Testis (tissue), 3 donors: ENCODE results near the gene PIP4K2A. TPM values are rescaled to one million over a fixed set of nuclear protein-coding genes. Genes with fewer than 3 reads are reported as not detected.

ENCODE experiments used
- DNase-seq: peaks from one replicate; pipeline ENCODE4 v3.0.0-alpha.2; 2019
- H3K27ac ChIP-seq, 2 donors: fragments of 200-600 bp; sonication (generic); one replicate each; pipeline ENCODE4 v1.5.1; 2019
- H3K27me3 ChIP-seq: fragments of 200-600 bp; sonication (generic); one replicate; pipeline ENCODE4 v1.5.1; 2019
- H3K36me3 ChIP-seq: fragments of 200-600 bp; sonication (generic); one replicate; pipeline ENCODE4 v1.5.1; 2017; ENCODE audit warnings: low read depth; ENCODE audit errors: missing control alignments
- H3K4me1 ChIP-seq: fragments of 200-600 bp; sonication (generic); one replicate; pipeline ENCODE4 v1.5.1; 2019
- H3K4me3 ChIP-seq, 2 donors: fragments of 200-600 bp; sonication (generic); one replicate each; pipeline ENCODE4 v1.5.1; 2017 to 2019
- H3K9me3 ChIP-seq: fragments of 200-600 bp; sonication (generic); one replicate; pipeline ENCODE4 v1.5.1; 2017
- POLR2A ChIP-seq: fragments of 450-650 bp; IDR thresholded peaks from one replicate; pipeline ENCODE4 v1.6.1; 2017; ENCODE audit warnings: antibody characterized with exemption, mild to moderate bottlenecking, moderate library complexity
- WGBS, 2 donors: methylation state at CpG; one replicate each; pipeline ENCODE4 v1.1.5; 2018; 5-methylcytosine and 5-hydroxymethylcytosine counted together
- intact Hi-C: fragments of 100-400 bp; cut with DNase I; formaldehyde crosslinking; loops from one replicate; pipeline ENCODE4 v1.15.1; 2023; ENCODE audit warnings: low total_unique reads
- polyA plus RNA-seq: library from polyadenylated mRNA; stranded (reverse); fragments of 350-450 nt; fragmentation: Illumina TruSeq; extraction: RNeasy Lipid Tissue Mini Kit (QIAGEN cat#74804); gene quantifications from one replicate; pipeline ENCODE4 v1.2.3, GENCODE V29; 2014; ENCODE audit warnings: low read depth, low replicate concordance; ENCODE audit not compliant: insufficient read depth
- total RNA-seq, 2 donors: library from RNA; depleted of rRNA; stranded (reverse); fragments of >200 nt; gene quantifications; one replicate each; pipeline ENCODE4 v1.2.3, GENCODE V29; 2016
- TF ChIP-seq, protein P1 (sequence below), 3 experiments: fragments of 450-650 bp in 2 of 3; fragments of 200-600 bp in 1 of 3; sonication (generic) in 1 of 3; IDR thresholded peaks; one replicate each; pipeline ENCODE4 v1.5.1; 2016 to 2019; ENCODE audit warnings: antibody characterized with exemption in 3 of 3, mild to moderate bottlenecking in 2 of 3, moderate library complexity in 1 of 3

The PIP4K2A gene
- total and polyA plus RNA-seq, 3 donors from 2014 or later = 12.6 to 26.0 (median 15.8) TPM

DNA sequence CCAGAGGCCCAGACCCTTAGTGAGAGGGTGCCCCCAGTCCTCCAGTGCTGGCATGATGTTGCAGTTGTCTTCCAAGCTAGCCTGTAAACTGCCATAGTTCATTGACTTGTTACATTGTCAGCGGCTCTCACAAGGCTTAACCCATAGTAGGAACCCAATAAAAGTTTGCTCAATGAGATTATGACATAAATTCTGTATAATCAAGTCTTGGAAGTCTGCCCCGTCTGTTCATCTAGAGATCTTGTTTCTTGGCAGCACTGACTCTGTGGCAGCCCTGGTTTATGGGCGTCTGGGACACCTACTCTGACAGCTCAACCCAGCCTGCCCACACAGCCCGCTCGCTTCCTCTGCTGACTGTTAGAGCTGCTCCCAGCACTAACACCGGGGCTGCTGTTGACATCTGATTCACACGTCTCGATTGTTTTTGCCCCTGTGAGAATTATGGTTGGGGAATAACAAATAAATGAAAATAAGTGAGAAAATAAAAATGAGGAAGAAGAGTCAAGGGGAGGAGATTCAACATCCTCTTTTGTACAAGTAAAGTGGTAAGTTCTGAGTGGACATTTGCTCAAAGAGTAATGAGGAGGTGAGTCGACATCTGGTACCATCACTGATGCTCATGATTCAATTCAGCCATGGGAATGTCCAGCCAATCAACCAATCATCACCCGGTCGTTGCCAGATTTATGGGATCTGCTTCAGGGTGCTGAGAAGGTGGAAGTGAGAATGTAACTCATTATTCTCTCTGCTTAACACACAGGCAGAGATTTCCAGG lies 208.3 kb downstream of the PIP4K2A start:
- DNase-seq = peak; percentile 18
- intact Hi-C loops = no loop called here
- WGBS, 2 donors = 47 to 51% methylated on average over 11 of the region's 11 CpGs
- H3K9me3 ChIP-seq = no peaks in the 10 kb centered on the region
- H3K4me1 ChIP-seq = no peaks in the 10 kb centered on the region
- H3K27me3 ChIP-seq = no peaks in the 10 kb centered on the region
- H3K4me3 ChIP-seq = no peak overlapping the region
- TF ChIP-seq POLR2A = no peak
- TF ChIP-seq, protein P1, sequence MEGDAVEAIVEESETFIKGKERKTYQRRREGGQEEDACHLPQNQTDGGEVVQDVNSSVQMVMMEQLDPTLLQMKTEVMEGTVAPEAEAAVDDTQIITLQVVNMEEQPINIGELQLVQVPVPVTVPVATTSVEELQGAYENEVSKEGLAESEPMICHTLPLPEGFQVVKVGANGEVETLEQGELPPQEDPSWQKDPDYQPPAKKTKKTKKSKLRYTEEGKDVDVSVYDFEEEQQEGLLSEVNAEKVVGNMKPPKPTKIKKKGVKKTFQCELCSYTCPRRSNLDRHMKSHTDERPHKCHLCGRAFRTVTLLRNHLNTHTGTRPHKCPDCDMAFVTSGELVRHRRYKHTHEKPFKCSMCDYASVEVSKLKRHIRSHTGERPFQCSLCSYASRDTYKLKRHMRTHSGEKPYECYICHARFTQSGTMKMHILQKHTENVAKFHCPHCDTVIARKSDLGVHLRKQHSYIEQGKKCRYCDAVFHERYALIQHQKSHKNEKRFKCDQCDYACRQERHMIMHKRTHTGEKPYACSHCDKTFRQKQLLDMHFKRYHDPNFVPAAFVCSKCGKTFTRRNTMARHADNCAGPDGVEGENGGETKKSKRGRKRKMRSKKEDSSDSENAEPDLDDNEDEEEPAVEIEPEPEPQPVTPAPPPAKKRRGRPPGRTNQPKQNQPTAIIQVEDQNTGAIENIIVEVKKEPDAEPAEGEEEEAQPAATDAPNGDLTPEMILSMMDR (IDR thresholded peaks at IDR 0.05) = no peak
- H3K36me3 ChIP-seq = no peaks in the 10 kb centered on the region
- no peak overlapping the region for H3K27ac ChIP-seq

DNA sequence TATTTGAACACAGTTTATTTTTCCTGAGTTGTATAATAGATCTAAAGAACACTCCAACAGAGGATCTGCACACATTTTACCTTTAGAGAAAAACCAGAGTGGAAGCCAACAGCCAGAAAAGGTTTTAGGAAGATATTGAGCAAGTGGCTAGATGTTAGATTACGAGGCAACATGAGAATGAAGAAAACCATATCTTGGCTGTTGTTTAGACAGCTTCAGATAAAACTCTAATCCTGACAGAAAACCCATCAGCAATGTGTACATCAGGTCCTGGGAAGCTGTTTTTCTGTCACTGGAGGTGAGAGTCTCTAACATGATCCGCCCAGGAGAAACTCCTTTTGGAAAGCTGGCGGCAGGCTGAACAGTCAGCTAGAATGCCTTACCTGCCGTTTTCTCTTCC lies 209.6 kb downstream of the PIP4K2A start:
- H3K4me3 ChIP-seq = no peak overlapping the region
- no peak overlapping the region for H3K27ac ChIP-seq
- no peaks in the 10 kb centered on the region for H3K9me3 ChIP-seq
- intact Hi-C loops = no loop called here
- TF ChIP-seq POLR2A = no peak
- TF ChIP-seq, protein P1 (IDR thresholded peaks at IDR 0.05) = no peak
- H3K27me3 ChIP-seq = no peaks in the 10 kb centered on the region
- no peaks in the 10 kb centered on the region for H3K36me3 ChIP-seq
- WGBS, 2 donors = 83 to 86% methylated on average over 4 of the region's 4 CpGs
- DNase-seq = no peak
- H3K4me1 ChIP-seq = no peaks in the 10 kb centered on the region

DNA sequence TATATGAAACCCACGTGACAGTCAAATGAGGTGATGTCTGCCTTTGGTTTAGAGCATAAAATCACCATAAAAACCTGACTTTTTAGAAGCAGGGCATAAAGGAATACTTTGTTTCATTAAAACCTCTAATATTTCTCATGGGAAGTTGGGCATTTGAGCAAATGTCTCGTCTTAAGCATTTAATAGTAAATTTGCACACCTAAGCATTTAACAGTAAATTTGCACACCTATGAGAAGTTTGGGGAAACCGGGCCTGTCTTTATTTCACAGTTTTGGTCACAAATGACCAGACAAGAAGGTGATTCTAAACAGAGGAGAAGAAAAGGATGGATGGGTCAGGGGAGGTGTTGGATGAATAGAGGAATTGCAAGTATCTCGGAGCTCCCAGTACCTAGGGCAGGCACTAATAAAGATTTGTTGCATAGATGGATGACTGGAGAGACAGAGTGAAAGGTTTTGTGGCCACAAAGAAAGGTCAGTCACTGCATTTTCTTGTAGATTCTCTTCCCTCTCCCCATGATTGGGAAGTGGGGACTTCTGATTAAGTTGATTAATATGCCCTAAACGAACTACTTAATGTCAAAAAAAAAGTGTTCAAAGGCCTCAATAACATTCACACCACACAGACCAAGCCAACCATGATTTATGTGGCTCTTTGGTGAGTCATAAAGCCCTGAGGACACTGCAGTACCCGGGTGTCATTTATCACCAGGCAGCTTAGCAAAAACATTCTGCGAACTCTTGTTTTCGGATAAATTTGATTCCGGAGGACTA lies 210.9 kb downstream of the PIP4K2A start:
- intact Hi-C loops = no loop called here
- DNase-seq = no peak
- Histone ChIP-seq H3K27ac (no peak overlapping the region), H3K9me3 (no peaks in the 10 kb centered on the region), H3K27me3 (no peaks in the 10 kb centered on the region), H3K36me3 (no peaks in the 10 kb centered on the region), H3K4me3 (no peak overlapping the region), H3K4me1 (no peaks in the 10 kb centered on the region)
- 64 to 82% methylated on average over 9 of the region's 9 CpGs for WGBS, 2 donors
- TF ChIP-seq, protein P1 (IDR thresholded peaks at IDR 0.05) = no peak
- TF ChIP-seq POLR2A = no peak

DNA sequence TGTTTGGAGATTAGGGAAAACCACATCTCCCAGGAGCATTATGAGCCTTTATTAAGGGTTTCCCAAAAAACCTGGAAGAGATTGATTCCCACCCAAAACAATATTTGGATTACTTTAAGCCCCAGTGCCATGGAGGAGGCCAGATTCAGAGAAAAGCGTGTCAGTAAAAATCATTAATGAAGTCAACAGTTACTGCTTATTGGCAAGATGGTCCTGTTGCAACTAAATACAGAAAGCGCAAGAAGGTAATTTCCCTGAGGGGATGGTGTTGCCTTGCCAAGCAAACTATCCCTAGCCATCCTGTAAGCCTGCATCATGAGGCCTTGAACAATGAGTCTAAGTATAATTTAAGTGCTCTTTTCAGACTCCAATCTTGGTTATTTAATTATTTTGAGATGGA lies 212.5 kb downstream of the PIP4K2A start:
- intact Hi-C loops = no loop called here
- Histone ChIP-seq H3K27ac (no peak overlapping the region), H3K36me3 (no peaks in the 10 kb centered on the region), H3K4me1 (no peaks in the 10 kb centered on the region), H3K27me3 (no peaks in the 10 kb centered on the region), H3K9me3 (no peaks in the 10 kb centered on the region), H3K4me3 (no peak overlapping the region)
- TF ChIP-seq POLR2A = no peak
- TF ChIP-seq, protein P1 (IDR thresholded peaks at IDR 0.05) = no peak
- WGBS, 2 donors = 91 to 100% methylated on average over 2 of the region's 2 CpGs
- DNase-seq = no peak
